Mucosa of gallbladder (tissue), 1 donor: ENCODE results near the gene TIGD4. TPM values are rescaled to one million over a fixed set of nuclear protein-coding genes. Genes with fewer than 3 reads are reported as not detected.
"Not testable (repeated sequence)": the region's sequence is repeated elsewhere in the genome, so short reads cannot be mapped to it uniquely, and the experiment has no call there.

Source experiments
- DNase-seq: peaks from one replicate; pipeline ENCODE4 v3.0.0-alpha.2; 2020; ENCODE audit warnings: low spot score
- total RNA-seq: library from RNA; stranded (reverse); gene quantifications from one replicate; pipeline ENCODE4 v1.2.1, GENCODE V29; 2021
- donor health status: DM: no; HTN: no; CAD: no.

Gene TIGD4
- total RNA-seq, 1 donor from 2014 or later: 0.92 TPM

GRCh38 chr4:152780267-152780778, 793 bp upstream of the TIGD4 start:
- no peak for DNase-seq

- DNase-seq: no peak
Observed at GRCh38 chr4:152778656-152779512, 646 bp downstream of the TIGD4 start.

GRCh38 chr4:152777488-152777887, 2.0 kb downstream of the TIGD4 start:
- DNase-seq: no peak

GRCh38 chr4:152776352-152776751, 3.2 kb downstream of the TIGD4 start:
- no peak for DNase-seq

GRCh38 chr4:152773953-152774352, 5.6 kb downstream of the TIGD4 start:
- DNase-seq: no peak

- DNase-seq: no peak
Observed at GRCh38 chr4:152773339-152773738, 6.2 kb downstream of the TIGD4 start.

- DNase-seq: no peak
Observed at GRCh38 chr4:152771741-152772533, 7.6 kb downstream of the TIGD4 start.

GRCh38 chr4:152765069-152765737, 14.3 kb downstream of the TIGD4 start:
- not testable (repeated sequence) for DNase-seq

GRCh38 chr4:152763796-152764195, 15.7 kb downstream of the TIGD4 start:
- DNase-seq: no peak

- no peak for DNase-seq
Observed at GRCh38 chr4:152748619-152749018, 30.9 kb downstream of the TIGD4 start.

GRCh38 chr4:152747444-152747843, 32.1 kb downstream of the TIGD4 start:
- no peak for DNase-seq

- DNase-seq: no peak
Observed at GRCh38 chr4:152738827-152739226, 40.7 kb downstream of the TIGD4 start.

- no peak for DNase-seq
Observed at GRCh38 chr4:152735906-152736305, 43.6 kb downstream of the TIGD4 start.

- DNase-seq: no peak
Observed at GRCh38 chr4:152735396-152735859, 44.1 kb downstream of the TIGD4 start.

- DNase-seq: no peak
Observed at GRCh38 chr4:152734699-152735050, 44.9 kb downstream of the TIGD4 start.

- no peak for DNase-seq
Observed at GRCh38 chr4:152734015-152734698, 45.4 kb downstream of the TIGD4 start.

- no peak for DNase-seq
Observed at GRCh38 chr4:152731997-152732396, 47.5 kb downstream of the TIGD4 start.

- DNase-seq: no peak
Observed at GRCh38 chr4:152729466-152729865, 50.1 kb downstream of the TIGD4 start.

- no peak for DNase-seq
Observed at GRCh38 chr4:152728343-152728742, 51.2 kb downstream of the TIGD4 start.

- no peak for DNase-seq
Observed at GRCh38 chr4:152727784-152728183, 51.7 kb downstream of the TIGD4 start.

- no peak for DNase-seq
Observed at GRCh38 chr4:152724494-152724893, 55.0 kb downstream of the TIGD4 start.

GRCh38 chr4:152723236-152723635, 56.3 kb downstream of the TIGD4 start:
- DNase-seq: no peak
